HG03196 (cell line): ENCODE measurements around the gene COX20.
"Not testable (repeated sequence)": the region's sequence is repeated elsewhere in the genome, so short reads cannot be mapped to it uniquely, and the experiment has no call there.

Source experiments
- ATAC-seq: cut with Tn5 transposase; IDR thresholded peaks from one replicate; pipeline ENCODE4 v1.9.1; 2021; ENCODE audit not compliant: unreplicated experiment

The COX20 gene

DNA sequence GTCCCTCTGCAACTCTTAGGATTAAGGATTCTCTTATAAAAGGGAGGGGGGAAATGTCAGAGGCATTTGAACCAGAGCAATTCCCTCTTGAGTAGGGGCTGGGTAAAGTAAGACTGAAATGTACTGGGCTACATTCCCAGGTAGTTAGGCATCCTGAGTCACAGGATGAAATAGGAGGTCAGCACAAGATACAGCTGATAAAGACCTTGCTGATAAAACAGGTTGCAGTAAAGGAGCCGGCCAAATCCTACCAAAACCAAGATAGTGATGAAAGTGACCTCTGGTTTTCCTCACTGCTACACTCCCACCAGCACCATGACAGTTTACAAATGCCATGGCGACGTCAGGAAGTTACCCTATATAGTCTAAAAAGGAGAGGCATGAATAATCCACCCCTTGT, 14.3 kb upstream of the COX20 start:
- ATAC-seq = no peak

DNA sequence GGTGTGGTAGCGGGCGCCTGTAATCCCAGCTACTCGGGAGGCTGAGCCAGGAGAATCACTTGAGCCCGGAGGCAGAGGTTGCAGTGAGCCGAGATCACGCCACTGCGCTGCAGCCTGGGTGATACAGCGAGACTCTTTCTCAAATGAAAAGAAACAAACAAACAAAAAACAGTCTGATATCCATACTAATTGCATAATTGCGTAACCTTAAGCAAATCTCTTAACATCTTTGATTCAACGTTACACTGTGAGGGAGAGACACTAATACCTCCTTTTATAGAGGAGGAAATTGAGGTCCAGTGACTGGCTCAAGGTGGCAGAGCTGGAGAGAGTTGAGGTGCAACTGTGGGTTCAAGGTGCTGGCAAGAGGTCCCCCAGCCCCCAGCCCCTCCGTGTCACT, 12.6 kb upstream of the COX20 start:
- ATAC-seq = no peak

DNA sequence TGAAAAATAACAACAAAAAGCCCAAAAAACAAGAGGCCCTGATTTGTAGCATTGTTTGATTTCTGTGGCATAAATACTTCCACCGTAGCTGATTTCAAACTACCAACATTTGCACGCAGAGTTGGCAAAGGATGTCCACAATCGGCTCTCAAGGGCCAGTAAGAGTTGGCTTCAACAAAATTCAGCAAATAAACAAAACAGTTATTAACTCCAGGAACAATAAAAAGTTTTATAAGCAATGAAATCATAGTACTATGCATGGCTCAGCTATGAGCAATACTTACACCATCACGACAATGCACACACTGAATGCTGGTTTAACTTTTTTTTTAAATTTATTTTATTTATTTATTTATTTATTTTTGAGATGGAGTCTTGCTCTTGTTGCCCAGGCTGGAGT, 8.7 kb upstream of the COX20 start:
- no peak for ATAC-seq

DNA sequence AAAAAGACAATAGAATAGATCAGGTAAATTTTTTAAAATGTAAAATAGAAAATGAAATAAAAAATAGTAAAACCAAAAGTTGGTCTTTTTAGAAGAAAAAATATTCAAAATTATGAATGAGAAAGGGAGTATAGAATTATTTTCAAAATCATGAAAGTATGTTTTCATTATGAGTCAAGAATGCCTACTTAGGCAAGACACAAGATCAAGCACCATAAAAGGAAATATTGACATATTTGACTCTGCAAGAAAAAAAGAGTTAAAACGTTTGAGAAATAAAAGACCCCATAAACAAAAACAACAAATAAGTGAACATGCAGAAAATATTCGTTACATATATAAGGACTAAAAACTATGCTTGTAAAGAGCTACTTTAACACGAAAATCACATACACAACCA, 4.8 kb upstream of the COX20 start:
- ATAC-seq = no peak

DNA sequence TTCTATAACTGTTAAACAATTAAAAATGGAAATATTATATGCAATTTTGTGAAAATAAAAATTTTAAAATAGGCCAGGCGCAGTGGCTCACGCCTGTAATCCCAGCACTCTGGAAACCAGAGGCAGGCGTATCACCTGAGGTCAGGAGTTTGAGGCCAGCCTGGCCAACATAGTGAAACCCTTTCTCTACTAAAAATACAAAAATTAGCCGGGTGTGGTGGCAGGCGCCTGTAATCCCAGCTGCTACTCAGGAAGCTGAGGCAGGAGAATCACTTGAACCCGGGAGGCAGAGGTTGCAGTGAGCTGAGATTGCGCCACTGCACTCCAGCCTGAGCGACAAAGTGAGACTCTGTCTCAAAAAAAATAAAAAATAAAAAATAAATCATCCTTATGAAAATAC, 2.2 kb upstream of the COX20 start:
- not testable (repeated sequence) for ATAC-seq

DNA sequence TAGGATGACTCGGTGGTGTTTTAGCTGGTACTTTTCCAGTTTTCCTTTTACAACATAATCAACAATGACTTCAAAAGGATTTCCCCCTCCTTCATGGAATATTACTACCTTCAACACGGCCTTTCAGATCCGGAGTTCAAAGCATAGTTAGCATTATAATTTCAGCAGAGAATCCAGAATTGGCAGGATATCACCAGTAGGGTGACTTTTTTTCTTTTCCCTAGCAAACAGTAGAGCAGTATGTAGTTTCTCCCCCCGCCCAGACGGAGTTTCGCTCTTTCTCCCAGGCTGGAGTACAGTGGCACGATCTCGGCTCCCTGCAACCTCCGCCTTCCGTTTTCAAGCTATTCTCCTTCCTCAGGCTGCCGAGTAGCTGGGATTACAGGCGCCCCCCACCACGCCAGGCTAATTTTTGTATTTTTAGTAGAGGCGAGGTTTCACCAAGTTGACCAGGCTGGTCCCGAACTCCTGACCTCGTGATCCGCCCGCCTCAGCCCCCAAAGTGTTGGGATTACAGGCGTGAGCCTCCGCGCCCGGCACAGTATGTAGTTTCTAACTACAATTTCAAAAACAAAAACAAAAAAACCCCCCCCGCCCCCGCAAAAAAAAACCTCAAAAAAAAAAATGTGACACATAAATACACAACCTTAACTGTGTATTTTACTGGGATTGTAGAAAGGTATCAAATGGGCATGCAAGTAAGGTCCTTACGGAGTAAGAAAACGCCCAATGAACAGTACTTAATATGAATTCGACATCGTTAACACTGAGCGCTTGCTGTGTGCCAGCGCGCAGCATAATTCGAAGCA, 1.5 kb upstream of the COX20 start:
- no peak for ATAC-seq

DNA sequence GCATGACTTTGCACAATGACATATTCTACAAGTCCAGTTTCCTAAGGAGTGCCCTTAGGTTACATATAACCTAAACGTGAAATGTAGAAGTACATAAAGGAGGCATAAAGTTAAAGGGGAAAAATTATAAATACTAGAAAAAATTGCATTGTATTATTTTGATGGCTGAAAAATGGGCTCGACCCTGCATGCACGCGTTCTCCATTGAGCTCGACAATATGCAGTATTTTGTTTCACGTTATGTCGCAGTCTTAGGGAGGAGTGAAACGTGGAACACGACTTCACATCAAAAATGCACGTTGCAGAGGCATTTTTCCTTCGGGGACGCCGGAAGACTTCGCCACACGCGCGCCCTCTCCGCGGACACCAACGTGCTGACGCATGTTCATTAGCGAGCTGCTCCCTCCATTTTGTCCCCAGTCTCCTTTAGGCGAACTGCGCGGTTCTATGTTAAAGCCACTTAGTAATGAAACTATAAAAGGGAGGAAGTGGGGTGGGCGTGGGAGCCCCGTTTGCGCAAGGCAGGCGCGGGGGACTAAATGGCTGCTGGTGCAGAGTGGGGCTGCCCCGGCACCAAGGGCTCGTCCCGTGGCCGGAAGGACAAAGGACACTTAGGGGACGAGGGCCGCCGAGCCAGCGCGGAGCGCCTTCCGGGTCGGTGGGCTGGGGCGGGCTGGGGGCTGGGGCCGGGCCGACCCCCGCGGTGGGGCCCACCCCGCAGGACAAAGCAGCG, 749 bp upstream of the COX20 start:
- ATAC-seq = peak; percentile 66

DNA sequence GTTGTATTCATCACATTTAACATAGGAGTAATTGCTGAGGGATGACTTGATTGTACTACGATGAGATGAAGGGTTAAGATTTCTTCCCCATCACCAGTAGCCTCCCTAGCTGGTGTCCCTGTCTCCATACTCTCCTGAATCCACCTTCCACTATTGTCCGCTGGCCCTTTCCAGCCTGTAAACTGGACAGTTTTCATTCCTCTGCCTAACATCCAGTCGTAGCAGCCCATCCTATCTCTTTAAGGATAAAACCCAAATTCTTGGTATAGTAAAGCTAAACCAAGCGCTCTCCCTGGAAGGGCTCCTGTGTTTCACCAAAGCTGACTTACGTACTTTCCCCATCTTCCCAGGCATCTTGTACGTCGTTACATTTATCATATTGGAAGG, 670 bp downstream of the COX20 start:
- no peak for ATAC-seq

DNA sequence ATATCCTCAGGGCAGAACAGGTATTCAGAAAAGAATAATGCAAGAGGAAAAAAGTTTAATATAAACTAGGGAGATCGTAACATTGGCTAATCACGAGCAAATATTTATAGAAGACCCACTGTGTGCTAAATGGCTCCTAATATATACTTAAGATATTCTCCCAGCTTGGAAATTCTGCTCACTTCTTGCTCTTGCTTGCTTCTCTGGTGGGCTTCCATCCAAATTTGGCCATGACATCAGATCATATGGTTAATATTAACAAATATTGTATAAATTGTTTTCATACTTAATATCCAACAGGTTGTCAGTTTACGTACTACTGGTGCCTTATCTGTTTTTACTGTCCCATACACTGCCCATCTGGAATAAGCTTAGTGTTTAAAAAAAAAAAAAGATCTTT, 1.1 kb downstream of the COX20 start:
- ATAC-seq = no peak

DNA sequence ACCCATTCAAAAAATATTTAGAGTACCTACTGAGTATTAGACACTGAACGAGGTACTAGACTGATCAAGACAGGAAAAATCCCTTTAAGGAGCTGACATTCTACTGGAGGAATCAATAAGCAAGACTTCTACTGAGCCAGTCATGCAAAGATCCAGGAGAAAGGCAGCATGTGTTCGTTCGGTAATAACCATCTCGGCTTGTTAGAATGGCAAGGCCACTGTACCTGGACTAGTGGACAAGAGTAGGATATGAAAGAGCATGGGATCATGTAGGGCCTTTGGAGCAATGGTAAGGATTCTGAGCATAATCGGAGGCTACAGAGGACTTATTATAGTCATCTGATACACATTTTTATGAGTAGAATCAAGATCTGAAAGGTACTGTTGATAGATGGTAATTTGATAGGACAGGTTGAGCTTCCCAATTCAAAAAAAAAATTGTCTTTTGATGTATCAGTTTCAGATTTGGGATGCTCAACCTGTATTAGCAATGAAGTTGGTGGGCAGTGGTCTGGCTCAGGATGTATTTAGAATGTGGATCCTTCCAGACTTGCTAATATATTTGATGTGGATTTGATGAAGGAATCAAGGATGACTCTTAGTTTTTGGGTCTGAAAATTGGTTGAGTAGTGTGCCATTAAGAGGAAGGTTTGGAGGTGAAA, 2.3 kb downstream of the COX20 start:
- no peak for ATAC-seq

DNA sequence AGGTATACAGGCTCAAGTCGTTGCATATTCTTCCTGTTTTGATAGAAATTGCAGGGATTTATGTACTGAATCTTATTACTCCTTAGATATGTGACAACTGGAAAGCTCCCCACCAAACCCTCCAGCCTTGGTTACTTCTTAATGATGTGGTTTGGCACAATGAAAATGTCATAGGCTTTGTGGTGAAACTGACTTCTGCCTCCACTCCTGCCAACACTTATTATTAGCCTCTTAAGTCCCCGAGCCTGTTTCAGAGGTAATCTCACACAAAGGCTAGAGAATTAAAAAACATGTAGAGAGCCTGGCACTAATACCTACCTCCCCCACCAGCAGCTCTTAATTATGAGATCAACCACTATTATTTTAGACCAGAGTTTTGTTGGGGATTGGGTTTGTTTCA, 4.2 kb downstream of the COX20 start:
- ATAC-seq = no peak

DNA sequence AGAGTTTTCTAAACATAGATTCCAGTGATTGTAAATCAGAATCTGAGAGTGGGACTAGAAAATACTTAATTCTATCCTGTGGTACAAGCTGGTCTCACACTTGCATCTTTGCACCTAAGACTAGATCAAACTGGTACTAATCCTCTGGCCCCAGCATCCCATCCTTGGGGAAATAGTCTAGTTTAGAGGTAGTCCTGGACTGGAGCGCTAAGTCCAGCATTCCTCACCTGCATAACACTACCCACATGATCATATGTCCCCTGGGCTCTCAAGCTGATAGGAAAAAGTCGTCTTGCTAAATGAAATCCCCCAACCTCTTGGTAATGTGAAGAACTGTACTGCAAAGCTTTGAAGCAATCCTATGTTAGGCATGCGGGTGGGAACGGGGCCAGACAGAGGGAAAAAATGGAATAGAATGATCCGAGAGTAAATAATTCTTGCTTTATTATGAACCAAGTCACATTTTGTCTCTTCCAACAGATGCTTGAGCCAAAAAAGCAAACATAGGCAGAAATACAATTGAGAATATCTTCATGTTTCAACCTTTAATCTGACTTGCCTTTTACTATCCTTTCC, 4.8 kb downstream of the COX20 start:
- no peak for ATAC-seq

DNA sequence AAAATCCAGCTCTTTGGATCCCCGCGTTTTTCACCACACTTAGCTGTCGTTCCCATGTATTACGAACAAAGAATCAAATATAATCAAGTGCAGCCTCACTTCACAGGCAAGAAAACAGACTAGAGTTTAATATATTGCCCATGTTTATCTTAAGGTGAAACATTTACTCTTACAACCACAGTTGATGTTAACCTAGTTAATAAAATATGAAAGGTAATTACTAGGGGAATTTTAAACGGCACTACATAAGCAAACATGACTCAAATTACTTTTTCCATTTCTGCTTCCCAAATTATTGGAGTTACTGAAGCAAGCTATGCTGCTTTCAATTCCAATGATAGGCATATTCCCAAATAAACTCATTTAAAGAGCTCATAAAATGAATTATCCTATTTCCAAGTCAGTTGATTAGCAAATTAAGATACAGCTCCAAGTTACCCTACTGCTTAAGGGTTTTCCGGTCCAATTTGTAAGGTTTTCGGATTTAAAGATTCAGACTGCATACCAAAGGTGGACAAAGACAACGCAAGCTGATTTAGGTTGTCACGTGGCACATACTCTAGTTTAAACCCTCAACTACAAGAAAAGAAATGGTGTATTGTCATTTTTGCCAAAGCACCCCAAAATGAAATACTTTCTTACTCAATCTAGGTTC, 5.9 kb downstream of the COX20 start:
- no peak for ATAC-seq

DNA sequence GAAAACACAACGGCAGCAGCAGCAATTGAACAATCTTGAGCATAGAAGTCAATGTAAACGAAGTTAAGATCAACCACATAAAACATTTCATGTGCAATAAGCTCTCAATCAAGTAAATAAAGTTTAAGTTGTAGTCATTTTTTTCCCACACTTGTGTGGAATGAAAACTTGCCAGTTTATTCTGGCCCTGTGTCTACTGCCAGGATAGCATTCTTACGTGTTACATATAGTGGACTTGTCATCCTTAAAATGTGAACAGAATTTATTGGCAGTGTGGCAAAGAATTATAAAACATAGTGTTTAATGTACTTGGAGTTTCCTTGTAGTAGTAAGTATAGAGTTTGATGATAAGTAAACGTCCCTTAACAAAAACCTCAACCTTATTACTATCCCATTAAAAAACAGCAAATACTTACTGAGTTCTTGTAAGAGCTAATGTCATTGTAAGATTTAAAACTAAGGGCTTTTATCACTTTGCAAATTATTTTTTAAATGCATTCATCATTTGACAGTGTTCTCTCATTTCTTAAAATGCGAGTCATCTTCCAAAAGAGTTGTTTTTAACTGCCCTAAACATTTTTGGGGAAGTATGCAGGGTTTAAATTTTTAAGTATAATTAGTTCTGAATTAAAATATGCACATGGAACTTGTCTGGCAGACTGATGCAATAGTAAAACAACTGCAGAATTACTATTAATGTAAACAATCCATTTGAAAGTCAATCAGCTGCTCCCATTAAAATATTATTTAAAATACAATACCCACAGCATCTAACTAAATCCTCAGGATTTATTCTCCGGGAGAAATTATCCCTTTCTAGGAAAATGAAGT, 7.9 kb downstream of the COX20 start:
- no peak for ATAC-seq

DNA sequence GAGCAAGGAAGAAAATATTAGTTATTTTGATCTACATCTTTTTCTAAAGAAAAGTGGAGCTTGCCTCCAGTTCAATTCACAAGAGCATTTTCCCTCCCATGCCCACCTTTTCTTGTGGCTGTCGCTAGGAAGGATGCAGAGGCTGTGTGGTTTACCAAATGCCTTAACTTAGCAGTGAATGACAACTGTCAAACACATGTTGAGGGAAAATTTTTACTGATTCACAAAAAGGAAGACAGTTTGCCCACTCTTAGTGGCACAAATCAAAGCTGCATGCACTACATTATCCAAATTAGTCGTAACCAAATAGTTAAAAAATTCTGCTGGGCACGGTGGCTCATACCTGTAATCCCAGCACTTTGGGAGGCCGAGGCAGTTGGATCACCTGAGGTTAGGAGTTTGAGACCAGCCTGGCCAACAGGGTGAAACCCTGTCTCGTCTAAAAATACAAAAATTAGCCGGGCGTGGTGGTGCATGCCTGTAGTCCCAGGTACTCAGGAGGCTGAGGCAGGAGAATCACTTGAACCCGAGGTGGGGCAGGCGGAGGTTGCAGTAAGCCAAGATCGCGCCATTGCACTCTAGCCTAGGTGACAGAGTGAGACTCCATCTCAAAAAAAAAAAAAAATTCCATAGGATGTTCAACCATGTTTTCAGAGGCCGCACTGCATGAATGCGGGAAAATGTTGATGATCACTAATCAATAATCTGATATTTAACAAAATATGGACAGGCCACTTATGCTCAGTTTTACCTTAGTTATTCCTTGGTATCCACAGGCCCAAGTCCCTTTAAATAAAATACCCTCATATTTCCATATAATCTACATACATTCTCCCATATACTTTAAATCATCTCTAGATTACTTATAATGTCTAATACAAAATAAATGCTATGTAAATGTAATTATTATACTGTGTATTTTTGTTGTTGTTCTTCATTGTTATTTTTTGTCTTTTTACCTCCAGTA, 9.0 kb downstream of the COX20 start:
- no peak for ATAC-seq

DNA sequence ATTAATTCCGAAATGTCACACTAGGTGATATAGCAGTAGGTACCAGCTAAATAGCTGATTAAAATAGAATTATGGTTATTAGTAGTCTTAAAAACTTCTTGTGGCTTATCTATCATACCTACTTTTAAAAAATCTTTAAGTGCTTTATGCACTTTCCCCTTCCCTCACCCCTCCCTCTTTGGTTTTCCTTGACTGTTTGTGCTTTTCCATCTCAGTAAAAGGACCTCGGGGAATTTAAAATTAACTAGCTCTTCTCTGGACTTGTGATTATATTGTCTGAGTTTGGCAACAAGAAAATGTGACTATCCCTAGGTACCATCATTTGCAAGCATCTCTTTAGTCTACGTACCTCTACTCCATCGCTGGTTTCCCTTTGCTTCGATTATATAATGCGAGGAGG, 11.2 kb downstream of the COX20 start:
- no peak for ATAC-seq

DNA sequence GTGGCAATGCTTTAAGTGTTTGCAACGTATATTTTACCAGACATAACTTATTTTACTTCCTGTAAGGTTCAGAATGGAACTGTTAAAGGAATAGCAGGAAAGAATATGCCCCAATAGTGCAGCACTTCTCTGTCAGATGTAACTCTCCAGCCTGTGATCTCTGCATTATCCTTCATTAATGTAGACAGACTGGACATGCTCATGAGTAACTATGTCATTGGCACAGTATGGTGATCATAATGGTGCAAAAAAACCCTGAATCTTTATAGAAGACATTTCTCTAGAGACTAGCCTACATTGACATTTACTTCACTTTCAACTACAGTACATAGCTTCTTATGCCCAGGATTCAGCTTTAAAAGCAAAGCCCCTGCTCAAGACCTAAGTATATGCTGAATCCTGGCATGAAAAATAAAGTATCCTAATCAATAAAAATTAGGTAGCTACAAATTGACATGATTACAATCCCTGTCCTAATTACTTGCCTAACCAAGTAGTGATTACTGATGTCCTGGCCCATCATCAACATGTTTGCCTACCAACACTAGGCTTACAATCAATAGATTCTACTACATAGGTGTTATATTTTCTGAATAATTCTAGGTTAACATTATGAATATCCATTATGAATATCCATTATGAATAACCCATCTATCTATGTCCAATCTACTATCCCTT, 13.9 kb downstream of the COX20 start:
- ATAC-seq = no peak

DNA sequence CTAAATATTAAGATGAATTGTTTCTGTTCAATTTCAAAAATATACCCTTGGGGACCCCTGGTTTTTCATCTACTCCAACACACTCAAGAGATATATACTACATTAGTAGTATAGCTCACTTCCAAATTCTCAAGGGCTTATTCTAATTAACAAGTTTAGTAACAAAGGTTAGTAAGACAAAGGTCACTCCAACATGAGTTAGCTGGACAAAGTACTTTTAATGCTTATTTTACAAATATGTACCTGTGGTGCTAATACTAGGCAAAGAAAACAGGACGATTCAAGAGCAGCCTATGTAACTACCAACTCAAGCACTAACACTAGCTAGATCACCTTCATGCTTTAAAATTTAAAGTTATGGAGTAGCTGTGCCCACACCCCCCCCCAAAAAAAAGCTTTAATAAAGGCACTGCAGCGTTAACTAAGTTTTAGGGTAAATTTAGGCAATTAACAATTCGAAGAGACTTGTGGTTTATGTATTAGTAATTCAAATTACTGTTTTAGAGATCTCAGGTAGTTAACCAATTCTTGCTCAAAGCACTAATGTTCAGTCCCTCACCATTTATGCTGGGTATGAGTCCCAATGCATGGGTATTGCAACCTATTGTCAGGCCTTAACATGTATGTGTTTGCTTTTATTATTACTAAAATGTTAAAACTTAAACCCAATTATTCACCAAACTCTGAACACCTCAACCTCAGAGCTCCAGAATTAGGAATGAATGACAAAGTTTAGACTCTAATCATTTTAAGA, 14.8 kb downstream of the COX20 start:
- ATAC-seq = no peak
